ENCODE results near the gene PIGBOS1.
"Not testable (repeated sequence)": the region's sequence is repeated elsewhere in the genome, so short reads cannot be mapped to it uniquely, and the experiment has no call there.

The PIGBOS1 gene, protein sequence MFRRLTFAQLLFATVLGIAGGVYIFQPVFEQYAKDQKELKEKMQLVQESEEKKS

GRCh38 chr15:55318588-55319494, at the start of gene PIGBOS1, which contains the start of gene PIGB:
Gene PIGBOS1, minus strand, starts transcription at chr15:55319123. Its CDS starts 1,331 bp downstream, at chr15:55317792.
Gene PIGB, plus strand, starts transcription at chr15:55319222. Its CDS starts 29 bp downstream, at chr15:55319251.
- DNase-seq (ENCODE audit: low read depth), result peak; percentile 59

DNA sequence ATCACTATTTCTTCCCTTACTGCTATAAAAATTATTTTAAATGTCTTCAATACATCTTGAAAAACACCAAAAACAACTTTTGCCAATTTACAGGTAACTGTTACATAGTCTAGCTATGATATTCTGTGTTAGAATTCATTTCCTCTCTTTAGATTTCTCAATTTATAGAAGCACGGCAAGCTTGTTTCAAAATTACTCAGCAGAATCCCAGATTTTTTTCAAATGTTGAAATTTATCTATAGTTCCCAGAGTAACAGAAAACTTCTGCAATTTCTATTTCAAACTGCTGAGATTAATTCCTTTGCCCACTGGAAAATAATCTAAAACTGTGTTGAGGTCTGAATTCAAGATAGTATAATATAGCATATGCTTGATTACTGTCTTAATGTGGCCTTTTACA, 48.1 kb upstream of the PIGBOS1 start:
- DNase-seq (ENCODE audit: low read depth), result no peak

- no peak for DNase-seq (ENCODE audit: low read depth)
These were observed 43.7 kb upstream of the PIGBOS1 start for GRCh38 chr15:55362641-55363040.

GRCh38 chr15:55361048-55361447, 42.1 kb upstream of the PIGBOS1 start:
- no peak for DNase-seq (ENCODE audit: low read depth)

DNA sequence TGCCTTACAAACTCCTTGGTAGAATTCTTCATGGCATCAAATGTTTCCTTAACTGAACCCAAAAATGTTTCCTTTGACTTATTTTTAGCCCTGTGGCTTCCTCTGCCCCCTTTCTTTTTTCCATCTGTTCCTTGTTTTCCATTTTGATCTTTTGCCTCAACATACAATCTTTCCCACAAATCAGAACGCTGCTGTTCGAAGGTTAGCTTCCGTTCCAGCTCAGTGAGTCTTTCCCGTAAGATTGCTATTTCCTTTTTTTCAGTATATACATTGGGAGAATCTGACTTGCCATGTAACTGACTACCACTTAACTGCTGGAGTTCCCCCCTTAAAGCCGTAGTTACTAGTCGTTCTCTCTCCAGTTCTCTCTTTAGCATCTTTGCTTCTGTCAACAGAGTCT, 41.3 kb upstream of the PIGBOS1 start:
- no peak for DNase-seq (ENCODE audit: low read depth)

DNA sequence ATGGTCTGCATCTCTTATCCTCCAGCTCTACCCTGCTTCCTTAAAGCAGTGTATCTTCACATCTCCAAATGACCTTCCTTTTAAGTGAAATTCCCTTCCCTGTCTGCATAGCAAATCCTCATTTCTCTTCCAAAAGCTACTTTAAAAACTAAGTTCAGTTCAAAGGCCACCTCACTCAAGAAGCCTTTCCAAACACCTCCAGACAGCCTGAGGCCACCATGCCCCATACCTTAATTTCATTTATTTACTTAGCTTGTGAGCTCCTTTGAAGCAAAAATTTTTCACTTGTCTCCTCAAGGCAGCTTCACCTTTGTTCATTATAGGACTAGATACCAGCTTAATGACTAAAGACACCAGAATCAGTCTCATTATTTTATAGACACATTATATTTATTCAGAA, 39.5 kb upstream of the PIGBOS1 start:
- no peak for DNase-seq (ENCODE audit: low read depth)

DNA sequence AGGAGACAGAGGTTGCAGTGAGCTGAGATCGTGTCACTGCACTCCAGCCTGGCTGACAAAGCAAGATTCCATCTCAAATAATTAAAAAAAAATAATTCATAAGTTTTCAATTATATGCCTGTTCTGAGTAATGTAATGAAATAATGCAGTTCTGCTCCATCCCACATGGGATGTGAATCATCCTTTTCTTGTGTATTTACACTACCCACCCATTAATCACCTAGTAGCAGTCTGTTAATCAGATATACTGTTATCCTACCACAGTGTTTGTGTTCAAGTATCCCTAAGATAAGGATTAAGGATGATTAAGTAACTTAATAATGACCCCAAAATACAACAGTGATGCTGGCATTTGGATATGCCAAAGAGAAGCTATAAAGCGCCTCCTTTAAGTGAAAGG, 38.9 kb upstream of the PIGBOS1 start:
- no peak for DNase-seq (ENCODE audit: low read depth)

- DNase-seq (ENCODE audit: low read depth), result no peak
These were observed 38.2 kb upstream of the PIGBOS1 start for GRCh38 chr15:55356985-55357585.

DNA sequence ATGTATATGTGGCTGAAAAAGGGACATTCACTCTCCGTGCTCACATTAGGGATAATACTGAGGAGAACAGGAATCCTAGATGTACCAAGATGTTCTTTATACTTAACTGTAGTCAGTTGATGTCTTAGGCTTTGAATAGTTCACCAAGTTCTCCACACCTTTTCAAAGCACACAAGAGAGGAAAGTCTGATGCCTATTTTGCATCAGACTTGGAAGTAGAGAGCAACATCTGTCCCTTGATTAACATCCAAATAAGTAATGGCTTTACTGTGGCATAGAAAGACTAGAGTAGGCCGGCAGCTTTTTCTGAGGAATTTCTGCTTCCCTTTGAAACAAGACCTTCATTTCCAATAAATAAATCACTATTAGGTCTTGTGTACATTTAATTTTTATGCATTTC, 34.1 kb upstream of the PIGBOS1 start:
- no peak for DNase-seq (ENCODE audit: low read depth)

DNA sequence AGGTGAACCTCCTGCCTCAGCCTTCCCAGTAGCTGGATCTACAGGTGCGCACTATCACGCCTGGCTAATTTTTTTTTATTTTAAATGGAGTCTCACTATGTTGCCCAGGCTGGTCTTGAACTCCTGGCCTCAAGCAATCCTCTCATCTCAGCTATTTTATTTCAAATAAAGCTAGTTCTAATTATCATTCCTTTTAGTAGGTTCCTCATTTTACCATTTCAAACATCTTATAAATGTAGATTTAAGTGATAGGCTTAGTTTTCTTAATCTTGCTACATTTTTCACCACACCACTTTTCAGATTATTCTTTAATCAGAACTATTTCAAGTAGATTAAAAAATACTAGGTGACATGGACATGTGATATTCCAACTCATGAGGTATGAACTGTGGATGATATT, 30.4 kb upstream of the PIGBOS1 start:
- no peak for DNase-seq (ENCODE audit: low read depth)

DNA sequence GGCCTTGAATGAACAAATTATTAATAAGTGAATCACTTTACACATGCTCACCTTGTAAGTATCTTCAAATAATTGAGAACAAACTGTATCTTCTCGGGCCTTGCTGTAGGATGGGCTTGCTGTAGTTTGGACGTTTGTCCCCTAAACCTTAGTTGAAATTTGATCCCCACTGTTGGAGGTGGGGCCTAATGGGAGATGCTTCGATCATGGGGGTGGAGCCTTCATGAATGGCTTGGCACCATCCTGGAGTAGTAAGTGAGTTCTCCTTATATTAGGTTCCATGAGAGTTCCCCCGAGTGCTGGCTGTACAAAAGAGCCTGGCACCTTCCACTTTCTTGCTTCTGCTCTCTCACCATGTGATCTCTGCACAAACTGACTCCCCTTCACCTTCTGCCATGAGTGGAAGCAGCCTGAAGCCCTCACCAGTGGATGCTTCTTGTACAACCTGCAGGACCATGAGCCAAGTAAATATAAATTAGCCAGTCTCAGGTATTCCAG, 29.4 kb upstream of the PIGBOS1 start:
- DNase-seq (ENCODE audit: low read depth), result no peak

DNA sequence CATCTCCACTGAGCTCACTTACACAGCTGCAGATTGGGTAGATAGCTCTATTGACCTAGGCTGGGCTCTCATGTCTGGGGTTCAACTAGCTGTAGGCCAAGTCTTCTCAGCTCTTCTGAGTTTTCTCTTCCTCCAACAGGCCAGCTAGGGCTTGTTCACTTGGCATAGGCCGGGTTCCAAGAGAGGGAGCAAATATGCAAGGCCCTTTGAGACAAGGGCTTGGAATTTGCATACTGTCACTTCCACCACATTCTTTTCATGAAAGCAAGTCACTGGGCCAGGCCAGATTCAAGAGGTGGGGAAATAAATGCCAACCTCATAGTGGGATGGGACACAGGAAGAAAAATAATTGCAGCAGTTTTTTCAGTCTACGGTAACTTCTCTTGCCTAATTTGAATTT, 25.3 kb upstream of the PIGBOS1 start:
- no peak for DNase-seq (ENCODE audit: low read depth)

- no peak for DNase-seq (ENCODE audit: low read depth)
These were observed 24.2 kb upstream of the PIGBOS1 start for GRCh38 chr15:55343168-55343567.

DNA sequence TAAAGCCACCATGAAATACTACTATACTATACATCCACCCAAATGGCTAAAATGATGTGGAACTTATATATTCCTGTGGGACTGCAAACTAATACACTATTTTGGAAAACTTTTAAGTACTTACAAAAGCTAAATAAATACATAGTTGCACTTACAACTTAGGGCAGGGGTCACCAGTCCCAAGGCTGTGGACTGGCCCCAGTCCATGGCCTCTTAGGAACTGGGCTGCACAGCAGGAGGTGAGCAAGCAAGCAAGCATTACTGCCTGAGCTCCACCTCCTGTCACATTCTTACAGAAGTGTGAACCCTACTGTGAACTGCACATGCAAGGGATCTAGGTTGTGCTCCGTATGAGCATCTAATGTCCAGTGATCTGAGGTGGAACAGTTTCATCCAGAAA, 18.2 kb upstream of the PIGBOS1 start:
- DNase-seq (ENCODE audit: low read depth), result no peak

DNA sequence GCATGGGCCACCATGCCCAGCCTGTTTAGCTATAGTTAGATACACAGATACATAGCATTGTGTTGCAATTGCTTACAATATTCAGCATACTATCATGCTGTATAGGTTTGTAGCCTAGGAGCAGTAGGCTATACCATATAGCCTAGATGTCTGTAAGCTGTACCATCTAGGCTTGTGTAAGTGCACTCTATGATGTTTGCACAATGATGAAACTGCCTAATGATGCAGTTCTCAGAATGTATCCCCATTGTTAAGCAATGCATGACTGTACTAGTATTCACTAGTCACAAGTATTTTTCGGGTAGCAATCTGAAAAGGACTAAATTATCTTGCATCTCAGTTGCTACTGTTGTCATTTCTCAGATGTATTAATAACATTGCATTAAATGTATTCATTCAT, 16.1 kb upstream of the PIGBOS1 start:
- DNase-seq (ENCODE audit: low read depth), result no peak

DNA sequence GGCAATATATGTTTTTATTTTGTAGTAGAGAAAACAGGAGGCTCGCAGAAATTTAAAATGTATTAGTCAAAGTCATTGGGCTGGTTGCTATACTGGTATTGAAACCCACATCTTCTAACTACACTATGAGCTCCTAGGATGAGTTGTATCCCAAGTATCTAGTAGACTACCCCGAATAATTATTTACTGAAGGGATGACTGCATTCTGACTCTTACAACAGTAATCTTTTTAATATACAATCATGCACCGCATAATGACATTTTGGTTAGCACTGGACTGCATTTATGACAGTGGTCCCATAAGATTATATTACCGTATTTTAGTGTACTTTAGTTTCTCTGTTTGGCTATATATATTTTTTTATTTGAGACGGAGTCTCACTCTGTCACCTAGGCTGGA, 15.4 kb upstream of the PIGBOS1 start:
- no peak for DNase-seq (ENCODE audit: low read depth)

GRCh38 chr15:55327387-55327786, 8.5 kb upstream of the PIGBOS1 start:
- DNase-seq (ENCODE audit: low read depth), result no peak

DNA sequence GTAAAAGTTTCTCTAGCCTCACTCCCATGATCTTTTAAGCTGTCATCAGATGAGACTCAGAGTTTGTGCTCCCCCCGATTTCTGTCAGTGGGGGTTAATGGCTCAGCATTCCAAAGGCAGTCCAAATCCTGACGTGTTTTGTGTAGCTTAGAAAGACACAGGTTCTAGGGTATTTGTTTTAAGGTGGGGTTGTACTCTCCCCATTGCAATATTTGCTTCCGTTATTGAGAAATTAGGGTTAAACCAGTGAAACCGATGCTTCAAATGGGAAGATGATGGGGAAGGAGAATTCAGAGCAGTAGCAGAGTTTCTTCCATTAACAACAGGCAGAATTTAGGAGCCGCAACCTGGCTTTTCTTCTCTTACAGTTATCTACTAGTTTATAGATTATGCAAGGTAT, 3.5 kb upstream of the PIGBOS1 start:
- DNase-seq (ENCODE audit: low read depth), result no peak

DNA sequence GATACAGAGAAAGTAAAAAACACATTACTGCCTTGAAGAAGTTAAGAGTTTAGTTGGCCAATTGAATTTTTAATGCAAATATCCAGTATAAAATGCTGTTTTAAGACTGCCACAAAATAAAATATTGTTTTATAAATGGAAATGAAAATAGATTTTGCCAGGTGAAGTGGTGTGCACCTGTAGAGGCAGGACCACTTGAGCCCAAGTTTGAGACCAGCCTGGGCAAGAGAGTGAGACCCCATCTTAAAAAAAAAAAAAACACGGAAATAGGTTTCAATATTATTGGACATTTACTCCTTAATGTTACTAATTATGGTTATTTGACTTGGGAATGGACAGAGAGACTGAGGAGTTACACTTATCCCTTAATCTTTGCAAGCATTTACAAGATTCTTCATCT, 2.0 kb upstream of the PIGBOS1 start:
- no peak for DNase-seq (ENCODE audit: low read depth)

DNA sequence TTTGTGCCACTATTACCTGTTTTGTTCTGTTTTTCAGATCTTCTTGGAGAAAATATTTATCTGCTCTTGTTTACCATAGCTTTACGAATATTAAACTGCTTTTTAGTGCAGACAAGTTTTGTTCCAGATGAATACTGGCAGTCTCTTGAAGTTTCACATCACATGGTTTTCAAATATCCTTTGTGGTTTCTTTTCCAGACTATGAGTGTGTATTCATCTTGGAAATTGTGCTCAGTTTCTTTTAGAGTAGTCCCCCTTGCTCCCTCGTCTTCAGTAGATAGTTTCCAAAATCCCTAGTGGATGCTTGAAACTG, 1.3 kb upstream of the PIGBOS1 start:
- DNase-seq (ENCODE audit: low read depth), result no peak

- DNase-seq (ENCODE audit: low read depth), result no peak
These were observed 764 bp upstream of the PIGBOS1 start for GRCh38 chr15:55319537-55320237.

GRCh38 chr15:55302801-55303200, 16.1 kb downstream of the PIGBOS1 start:
- not testable (repeated sequence) for DNase-seq (ENCODE audit: low read depth)

- DNase-seq (ENCODE audit: low read depth), result no peak
These were observed 21.6 kb downstream of the PIGBOS1 start for GRCh38 chr15:55297315-55297714.

Measured in stimulated activated CD8-positive, alpha-beta memory T cell treated with anti-CD3 and anti-CD28 coated beads, Interleukin-7, amount 100 ng/mL, for 24 hours (primary cell).